HG03196 (cell line): ENCODE measurements around the gene ZNF497.
"Not testable (repeated sequence)": the region's sequence is repeated elsewhere in the genome, so short reads cannot be mapped to it uniquely, and the experiment has no call there.

Experiments used
- ATAC-seq: cut with Tn5 transposase; IDR thresholded peaks from one replicate; pipeline ENCODE4 v1.9.1; 2021; ENCODE audit not compliant: unreplicated experiment

ZNF497 gene

GRCh38 chr19:58362272-58362994 is at the start of gene ZNF497:
Gene ZNF497 (minus strand): TSS chr19:58362751. CDS start chr19:58357635, 5,116 bp downstream.
- ATAC-seq, result peak; percentile 90

GRCh38 chr19:58409010-58409790 is 46.6 kb upstream of the ZNF497 start:
- ATAC-seq, result peak; percentile 18

DNA sequence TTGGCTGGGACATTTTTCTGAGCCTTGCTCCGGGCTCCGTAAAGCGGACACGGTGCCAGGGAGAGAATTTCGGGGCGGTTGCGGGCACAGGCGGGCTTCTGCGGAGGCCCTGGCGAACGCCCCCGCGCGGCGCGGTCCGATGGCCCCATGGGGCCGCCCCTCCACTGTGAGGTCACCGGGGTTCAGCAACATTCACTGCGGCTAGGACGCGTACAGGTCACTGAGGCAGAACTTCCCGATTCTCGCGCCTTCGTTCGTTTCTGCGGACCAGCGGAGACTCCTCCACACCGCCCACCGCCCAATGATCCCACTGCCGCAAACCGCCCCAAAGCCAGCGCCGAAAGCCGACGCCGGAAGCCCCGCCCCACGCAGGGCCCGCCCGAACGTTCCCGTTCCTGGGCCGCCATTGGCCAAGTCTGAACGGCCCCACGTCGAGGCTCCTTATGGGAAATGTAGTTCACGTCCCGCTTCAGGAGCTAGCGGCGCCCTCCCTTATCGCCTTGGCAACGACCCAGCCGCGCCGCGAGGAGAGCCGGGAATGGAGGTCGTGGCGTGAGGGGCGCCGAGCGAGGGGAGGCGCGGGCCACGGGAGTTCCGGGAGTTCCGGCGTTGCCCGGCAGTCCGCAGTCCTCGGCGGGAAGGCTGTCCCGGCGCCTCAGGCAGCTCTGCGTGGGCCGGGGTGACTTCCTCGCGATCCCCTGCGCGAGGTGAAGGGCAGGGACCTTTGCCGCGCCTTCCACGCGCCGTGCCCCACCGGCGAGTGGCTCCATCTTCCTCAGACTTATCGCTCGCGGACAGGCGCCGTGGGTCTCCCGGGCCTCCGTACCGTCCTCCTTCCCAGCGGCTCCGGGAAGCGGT is 45.8 kb upstream of the ZNF497 start, which contains the start of gene ZNF584:
Gene ZNF584, plus strand, starts transcription at position 498 of the 858 bp plus-strand sequence. CDS start 499 bp downstream, outside the sequence.
- ATAC-seq, result peak; percentile 90

DNA sequence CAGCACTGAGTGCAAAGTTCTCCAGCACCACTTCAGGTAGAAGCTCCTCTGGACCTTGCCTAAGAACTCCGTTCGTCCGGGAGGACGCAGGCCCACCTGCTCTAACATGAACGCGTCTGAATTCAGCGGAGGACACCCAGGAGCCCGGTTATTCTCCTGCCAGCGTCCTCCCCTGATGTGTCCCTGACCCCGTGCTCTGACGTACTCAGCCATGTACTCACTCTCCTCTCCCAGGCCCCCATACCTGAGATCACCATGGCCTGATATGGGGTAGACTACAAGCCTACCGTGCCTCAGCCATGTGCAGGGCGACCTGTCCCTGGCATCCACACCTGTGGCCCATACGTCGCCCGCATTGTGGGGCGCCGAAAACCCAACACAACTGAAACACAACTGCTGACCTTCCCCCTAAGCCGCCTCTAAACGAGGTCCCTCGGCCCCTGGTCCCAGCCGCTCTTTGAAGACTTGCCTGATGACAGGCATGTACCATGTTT is 45.2 kb upstream of the ZNF497 start:
- ATAC-seq, result no peak

DNA sequence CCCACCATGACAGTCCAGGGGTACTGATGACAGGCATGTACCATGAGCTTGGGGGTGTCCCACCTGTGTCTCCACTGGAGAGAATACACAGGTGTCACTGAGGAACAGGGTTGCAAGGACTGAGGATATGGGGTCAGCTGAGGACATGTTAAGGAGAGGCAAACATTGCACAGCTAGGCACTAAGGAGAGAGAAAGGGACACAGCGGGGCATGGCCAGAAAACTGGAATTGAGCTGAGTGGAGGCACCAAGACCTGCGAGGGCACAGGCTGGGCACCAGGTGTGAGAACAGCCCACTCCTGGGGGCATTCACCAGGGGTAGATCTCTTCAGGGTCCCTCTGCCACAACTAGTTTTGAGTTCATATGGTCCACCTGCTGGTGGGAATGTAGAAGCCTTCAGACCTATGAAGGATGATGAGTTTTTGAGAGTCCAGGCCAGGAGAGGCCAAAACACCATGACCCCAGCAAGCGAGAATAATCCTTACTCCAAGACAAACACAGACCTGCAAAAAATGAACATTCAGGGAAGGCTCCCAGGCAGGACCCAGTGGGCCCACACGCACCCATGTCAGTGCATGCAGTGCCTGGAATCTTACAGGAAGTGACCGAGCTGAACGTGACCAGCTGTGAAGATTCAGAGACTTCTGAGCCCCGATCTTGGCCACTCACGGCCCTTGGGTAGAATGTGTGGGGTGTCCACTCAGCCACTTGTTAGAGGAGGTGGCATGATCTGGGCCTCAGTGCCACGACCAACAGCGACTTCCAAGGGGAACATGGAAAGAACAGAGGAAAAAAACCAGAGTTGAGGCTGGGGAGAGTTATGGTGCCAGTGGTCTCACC is 44.5 kb upstream of the ZNF497 start:
- no peak for ATAC-seq

GRCh38 chr19:58403920-58404478 is 41.4 kb upstream of the ZNF497 start:
- ATAC-seq, result not testable (repeated sequence)

DNA sequence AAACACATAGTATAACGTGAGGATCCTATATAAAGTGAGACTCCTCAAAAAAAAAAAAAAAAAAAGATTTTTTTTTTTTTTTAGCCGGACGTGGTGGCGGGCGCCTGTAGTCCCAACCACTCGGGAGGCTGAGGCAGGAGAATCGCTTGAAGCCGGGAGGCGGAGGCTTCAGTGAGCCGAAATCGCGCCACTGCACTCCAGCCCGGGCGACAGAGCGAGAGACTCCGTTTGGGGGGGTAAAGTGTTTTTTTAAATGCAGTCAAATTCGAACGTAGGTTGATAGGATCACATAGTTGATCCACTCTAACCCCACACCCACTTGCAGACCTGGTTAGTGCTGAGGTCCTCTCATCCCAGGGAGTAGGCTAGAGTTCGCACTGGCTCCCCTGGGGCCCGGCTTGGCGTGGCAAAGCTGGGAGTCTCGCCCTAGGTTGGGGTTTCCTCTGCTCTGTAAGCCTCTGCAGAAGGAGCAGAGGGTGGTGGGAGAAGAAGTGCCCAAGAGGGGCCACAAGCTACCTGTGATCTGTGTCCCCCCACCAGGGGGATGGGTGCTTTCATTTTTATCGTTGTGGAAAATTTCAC is 39.4 kb upstream of the ZNF497 start:
- ATAC-seq, result no peak

GRCh38 chr19:58400916-58401839 is 38.6 kb upstream of the ZNF497 start:
- peak; percentile 97 for ATAC-seq

GRCh38 chr19:58400316-58400915 is 37.9 kb upstream of the ZNF497 start:
- ATAC-seq, result no peak

DNA sequence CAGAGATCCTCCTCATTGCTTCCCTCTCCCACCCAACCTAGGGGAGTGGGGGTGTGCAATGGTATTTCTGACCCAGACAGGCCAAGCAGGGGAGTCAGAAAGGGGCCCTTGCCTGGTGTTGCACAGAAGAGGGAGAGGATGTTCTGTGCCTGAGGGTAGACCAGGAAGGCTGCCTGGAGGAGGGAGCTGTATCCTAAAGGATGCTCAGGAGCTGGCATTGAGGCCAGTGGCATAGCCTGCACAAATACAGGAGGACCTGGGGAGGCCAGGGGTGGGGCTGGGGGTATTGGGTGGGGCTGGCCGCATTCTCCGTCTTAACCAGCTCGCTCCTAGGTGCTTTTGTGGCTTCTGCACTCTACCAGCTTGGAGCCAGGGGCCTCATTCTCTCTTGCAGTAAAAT is 37.4 kb upstream of the ZNF497 start:
- no peak for ATAC-seq

- ATAC-seq, result no peak
These were observed 36.0 kb upstream of the ZNF497 start for GRCh38 chr19:58398545-58398944.

DNA sequence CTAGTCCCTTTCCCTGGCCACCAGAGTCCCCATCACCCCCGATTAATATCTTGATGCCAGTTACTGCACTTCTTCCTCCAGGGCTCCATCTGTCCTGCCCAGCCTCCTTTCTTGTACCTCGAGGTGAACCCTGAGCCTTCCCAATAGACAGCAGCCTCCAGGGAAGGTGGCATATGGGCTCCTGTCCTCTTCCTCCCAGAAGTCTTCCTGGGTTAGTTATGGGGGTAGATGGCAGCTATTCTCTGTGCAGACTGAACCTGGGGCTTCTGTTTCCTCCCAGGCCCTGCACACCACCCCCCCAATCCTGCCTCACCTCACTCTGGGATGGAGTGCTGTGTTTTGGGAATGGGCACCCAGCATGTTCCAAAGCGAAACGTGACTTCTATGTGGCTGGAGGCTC is 35.5 kb upstream of the ZNF497 start:
- no peak for ATAC-seq

GRCh38 chr19:58397533-58398037 is 35.0 kb upstream of the ZNF497 start:
- no peak for ATAC-seq

DNA sequence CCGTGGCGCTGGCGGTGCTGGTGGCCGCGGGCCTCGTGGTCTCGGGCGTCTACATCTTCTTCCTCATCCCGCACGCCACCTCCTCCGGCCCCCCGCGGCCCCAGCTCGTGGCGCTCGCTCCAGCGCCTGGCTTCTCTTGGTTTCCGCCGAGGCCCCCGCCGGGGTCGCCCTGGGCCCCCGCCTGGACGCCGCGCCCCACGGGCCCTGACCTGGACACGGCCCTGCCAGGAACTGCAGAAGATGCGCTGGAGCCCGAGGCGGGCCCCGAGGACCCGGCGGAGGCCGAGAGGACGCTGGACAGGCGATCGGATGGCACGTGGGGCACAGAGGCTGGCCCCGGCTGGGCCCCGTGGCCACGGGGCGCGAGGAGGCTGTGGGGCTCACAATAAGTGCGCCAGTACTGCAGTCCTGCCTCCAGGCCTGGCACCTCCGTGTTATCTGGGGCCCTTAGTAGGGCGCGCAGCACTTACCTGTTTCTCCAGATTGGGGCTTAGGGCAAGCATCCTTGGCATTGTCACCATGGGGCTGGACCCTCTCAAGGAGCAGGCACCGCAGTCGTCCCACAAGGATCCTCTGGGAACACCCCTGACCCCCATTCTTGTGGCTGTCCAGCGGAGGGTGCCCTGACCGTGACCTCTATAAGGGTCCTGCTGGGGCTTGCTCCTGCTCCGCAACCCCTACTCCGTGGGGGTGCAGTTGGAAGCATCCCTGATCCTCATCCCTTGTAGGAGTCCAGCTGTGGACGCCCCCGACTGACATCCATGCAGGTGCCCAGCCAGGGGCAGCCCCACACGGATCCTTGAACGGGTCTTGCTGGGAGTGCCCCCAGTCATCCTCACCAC is 34.4 kb upstream of the ZNF497 start:
- no peak for ATAC-seq

DNA sequence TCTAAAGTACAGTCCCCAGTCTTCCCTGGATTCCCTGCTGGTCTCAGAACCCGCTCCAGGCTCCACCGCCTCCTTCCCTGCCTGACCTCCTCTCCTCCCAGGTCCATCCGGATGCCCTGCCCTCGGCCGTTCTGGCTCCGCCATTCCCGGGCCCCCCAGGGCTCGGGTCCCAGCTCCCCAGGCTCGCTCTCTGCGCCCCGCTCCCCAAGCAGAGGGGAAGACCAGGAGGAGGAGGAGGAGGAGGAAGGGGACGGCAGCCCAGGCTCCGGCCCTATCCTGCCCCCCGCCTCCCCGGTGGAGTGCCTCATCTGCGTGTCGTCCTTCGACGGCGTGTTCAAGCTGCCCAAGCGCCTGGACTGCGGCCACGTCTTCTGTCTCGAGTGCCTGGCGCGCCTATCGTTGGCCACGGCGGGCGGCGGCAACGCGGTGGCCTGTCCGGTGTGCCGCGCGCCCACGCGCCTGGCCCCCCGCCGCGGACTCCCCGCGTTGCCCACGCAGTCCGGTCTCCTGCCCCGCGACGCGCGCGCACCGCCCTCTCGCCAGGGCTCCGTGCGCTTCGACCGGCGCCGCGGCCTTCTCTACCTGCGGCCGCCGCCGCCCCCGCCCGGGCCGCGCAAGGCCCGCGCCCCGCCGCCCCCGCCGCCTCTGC is 33.6 kb upstream of the ZNF497 start:
- ATAC-seq, result no peak

DNA sequence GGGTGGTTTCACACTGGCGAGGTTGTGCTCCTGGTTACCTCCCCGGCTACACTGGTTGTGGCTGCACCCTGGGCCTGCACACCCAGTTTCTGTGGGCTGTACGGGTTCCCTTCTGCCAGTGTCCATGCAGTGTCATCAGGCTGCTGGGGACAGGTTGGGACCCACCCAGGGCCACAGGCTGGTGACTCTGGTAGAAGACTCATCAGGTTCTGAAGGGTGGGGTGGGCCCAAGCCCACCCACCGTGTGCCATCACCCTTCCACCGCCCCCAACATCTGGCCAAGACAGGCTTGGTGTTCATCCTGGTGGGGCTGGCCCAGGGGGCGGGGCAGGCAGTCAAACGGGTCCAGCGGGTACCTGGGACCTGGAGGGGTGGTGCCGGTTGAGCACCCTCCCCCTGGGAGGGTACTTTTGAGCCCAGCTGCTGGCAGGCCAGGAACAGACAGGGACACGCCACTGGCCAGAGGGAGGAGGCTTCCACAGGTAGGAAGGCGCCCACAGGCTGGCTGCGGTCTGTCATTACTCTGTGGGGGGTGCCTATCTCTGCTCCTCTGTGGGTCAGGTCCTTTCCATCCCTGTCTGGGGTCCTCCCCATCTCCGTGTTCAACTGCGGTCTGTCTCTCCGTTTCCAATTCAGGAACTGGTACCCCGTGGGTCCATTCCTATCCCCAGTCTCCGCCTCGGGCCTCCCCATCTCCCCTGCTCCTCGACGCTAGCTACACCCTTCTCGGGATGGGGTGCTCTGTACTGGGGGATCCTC is 32.8 kb upstream of the ZNF497 start, which contains the start of gene RNF225:
Gene RNF225, plus strand, starts transcription at position 437 of the 759 bp plus-strand sequence. CDS start 434 bp downstream, outside the sequence.
- ATAC-seq, result no peak
